Measurements from ENCODE around the gene CACNA1E. TPM values are rescaled to one million over a fixed set of nuclear protein-coding genes. Genes with fewer than 3 reads are reported as not detected.

The CACNA1E gene
- total and polyA plus RNA-seq, 2 experiments from 2014 or later, result 1.1 to 1.7 TPM

- Histone ChIP-seq H2AFZ (no peak overlapping the region), H3K9me3 (ENCODE audit: low read depth) (no peaks in the 10 kb centered on the region), H3K4me3 (no peak overlapping the region), H3K36me3 (replicated peaks; ENCODE audit: insufficient read depth, low read depth) (no peaks in the 10 kb centered on the region), H3K79me2 (no peaks in the 10 kb centered on the region), H3K4me1 (ENCODE audit: insufficient read depth) (no peaks in the 10 kb centered on the region), H3K4me2 (no peak overlapping the region), H4K20me1 (ENCODE audit: insufficient read depth, poor library complexity, severe bottlenecking) (no peaks in the 10 kb centered on the region), H3K27me3 (no peaks in the 10 kb centered on the region), H3K9me2 (replicated peaks; ENCODE audit: insufficient read depth) (no peaks in the 10 kb centered on the region), H3K27ac (no peak overlapping the region)
- no peak for DNase-seq (ENCODE audit: low spot score)
- 80% methylated on average over 9 of the region's 9 CpGs for WGBS (ENCODE audit: low lambda C conversion rate, missing lambda C conversion rate)
- no peak for TF ChIP-seq CTCF (IDR thresholded peaks at IDR 0.05; ENCODE audit: poor library complexity)
- TF ChIP-seq EZH2 (IDR thresholded peaks at IDR 0.05; ENCODE audit: borderline replicate concordance), result no peak
Observed at GRCh38 chr1:181508486-181509165, 25.3 kb downstream of the CACNA1E start.

- Histone ChIP-seq H3K4me3 (no peak overlapping the region), H3K79me2 (no peaks in the 10 kb centered on the region), H4K20me1 (ENCODE audit: insufficient read depth, poor library complexity, severe bottlenecking) (no peaks in the 10 kb centered on the region), H3K4me2 (no peak overlapping the region), H2AFZ (no peak overlapping the region), H3K9me3 (ENCODE audit: low read depth) (no peaks in the 10 kb centered on the region), H3K36me3 (replicated peaks; ENCODE audit: insufficient read depth, low read depth) (no peaks in the 10 kb centered on the region), H3K27me3 (no peaks in the 10 kb centered on the region), H3K4me1 (ENCODE audit: insufficient read depth) (no peaks in the 10 kb centered on the region), H3K27ac (no peak overlapping the region), H3K9me2 (replicated peaks; ENCODE audit: insufficient read depth) (no peaks in the 10 kb centered on the region)
- WGBS (ENCODE audit: low lambda C conversion rate, missing lambda C conversion rate), result 84% methylated on average over 4 of the region's 4 CpGs
- TF ChIP-seq EZH2phosphoT487 (IDR thresholded peaks at IDR 0.05; ENCODE audit: low read depth, severe bottlenecking, unreplicated experiment), result no peak
- TF ChIP-seq CTCF (IDR thresholded peaks at IDR 0.05; ENCODE audit: poor library complexity), result no peak
- no peak for TF ChIP-seq EZH2 (IDR thresholded peaks at IDR 0.05; ENCODE audit: borderline replicate concordance)
- DNase-seq (ENCODE audit: low spot score), result no peak
Observed at GRCh38 chr1:181513786-181514297, 30.5 kb downstream of the CACNA1E start.

GRCh38 chr1:181514298-181515290 lies 31.3 kb downstream of the CACNA1E start:
- DNase-seq (ENCODE audit: low spot score), result no peak
- TF ChIP-seq EZH2phosphoT487 (IDR thresholded peaks at IDR 0.05; ENCODE audit: low read depth, severe bottlenecking, unreplicated experiment), result no peak
- TF ChIP-seq CTCF (IDR thresholded peaks at IDR 0.05; ENCODE audit: poor library complexity), result no peak
- no peak for TF ChIP-seq EZH2 (IDR thresholded peaks at IDR 0.05; ENCODE audit: borderline replicate concordance)
- 80% methylated on average over 4 of the region's 4 CpGs for WGBS (ENCODE audit: low lambda C conversion rate, missing lambda C conversion rate)
- Histone ChIP-seq H3K4me2 (no peak overlapping the region), H4K20me1 (ENCODE audit: insufficient read depth, poor library complexity, severe bottlenecking) (no peaks in the 10 kb centered on the region), H3K36me3 (replicated peaks; ENCODE audit: insufficient read depth, low read depth) (no peaks in the 10 kb centered on the region), H2AFZ (no peak overlapping the region), H3K4me1 (ENCODE audit: insufficient read depth) (no peaks in the 10 kb centered on the region), H3K79me2 (no peaks in the 10 kb centered on the region), H3K4me3 (no peak overlapping the region), H3K27ac (no peak overlapping the region), H3K9me3 (ENCODE audit: low read depth) (no peaks in the 10 kb centered on the region), H3K27me3 (no peaks in the 10 kb centered on the region), H3K9me2 (replicated peaks; ENCODE audit: insufficient read depth) (no peaks in the 10 kb centered on the region)

All from hepatocyte (in vitro differentiated cells).